Activated CD8-positive, alpha-beta T cell treated with anti-CD3 and anti-CD28 coated beads, Interleukin-2, amount 10 ng/mL, durations not matched to agents 7 days and 5 days (primary cell): ENCODE data around the gene NSD2. TPM values are rescaled to one million over a fixed set of nuclear protein-coding genes. Genes with fewer than 3 reads are reported as not detected.

Experiments
- ATAC-seq: fragments of 150-1000 bp; cut with Tn5 transposase; one replicate; pipeline ENCODE4 v1.10.0; 2021; ENCODE audit warnings: moderate library complexity
- CTCF ChIA-PET: fragments of 350-600 bp; sonication (Branson Sonifier 250); formaldehyde crosslinking; loops from one replicate; lab custom pipeline; 2021; ENCODE audit warnings: antibody characterized with exemption; lab: Charles Lee
- POLR2A ChIA-PET: fragments of 350-600 bp; sonication (Branson Sonifier 250); formaldehyde crosslinking; loops from one replicate; lab custom pipeline; 2021; ENCODE audit warnings: antibody characterized with exemption; lab: Charles Lee
- DNase-seq: peaks from one replicate; pipeline ENCODE4 v3.0.0-alpha.2; 2020
- H3K27ac Mint-ChIP-seq: one replicate; pipeline ENCODE4 v1.8.0; 2021; ENCODE audit warnings: mild to moderate bottlenecking, mixed read lengths
- H3K27me3 Mint-ChIP-seq: one replicate; pipeline ENCODE4 v1.8.0; 2021; ENCODE audit warnings: low read depth, mixed read lengths
- H3K36me3 Mint-ChIP-seq: one replicate; pipeline ENCODE4 v1.8.0; 2021; ENCODE audit warnings: low read depth, mixed read lengths
- H3K4me1 Mint-ChIP-seq: one replicate; pipeline ENCODE4 v1.8.0; 2021; ENCODE audit warnings: low read depth, mixed read lengths
- H3K4me3 Mint-ChIP-seq: one replicate; pipeline ENCODE4 v1.8.0; 2021; ENCODE audit warnings: mild to moderate bottlenecking, mixed read lengths
- H3K9me3 Mint-ChIP-seq: one replicate; pipeline ENCODE4 v1.8.0; 2022; ENCODE audit warnings: mixed read lengths; ENCODE audit not compliant: insufficient read depth
- total RNA-seq, 2 experiments: library from RNA; stranded (reverse); gene quantifications; one replicate each; pipeline ENCODE4 v1.2.3, GENCODE V29; 2021

NSD2 gene
- total RNA-seq, 2 experiments from 2014 or later = 287 to 290 TPM

DNA sequence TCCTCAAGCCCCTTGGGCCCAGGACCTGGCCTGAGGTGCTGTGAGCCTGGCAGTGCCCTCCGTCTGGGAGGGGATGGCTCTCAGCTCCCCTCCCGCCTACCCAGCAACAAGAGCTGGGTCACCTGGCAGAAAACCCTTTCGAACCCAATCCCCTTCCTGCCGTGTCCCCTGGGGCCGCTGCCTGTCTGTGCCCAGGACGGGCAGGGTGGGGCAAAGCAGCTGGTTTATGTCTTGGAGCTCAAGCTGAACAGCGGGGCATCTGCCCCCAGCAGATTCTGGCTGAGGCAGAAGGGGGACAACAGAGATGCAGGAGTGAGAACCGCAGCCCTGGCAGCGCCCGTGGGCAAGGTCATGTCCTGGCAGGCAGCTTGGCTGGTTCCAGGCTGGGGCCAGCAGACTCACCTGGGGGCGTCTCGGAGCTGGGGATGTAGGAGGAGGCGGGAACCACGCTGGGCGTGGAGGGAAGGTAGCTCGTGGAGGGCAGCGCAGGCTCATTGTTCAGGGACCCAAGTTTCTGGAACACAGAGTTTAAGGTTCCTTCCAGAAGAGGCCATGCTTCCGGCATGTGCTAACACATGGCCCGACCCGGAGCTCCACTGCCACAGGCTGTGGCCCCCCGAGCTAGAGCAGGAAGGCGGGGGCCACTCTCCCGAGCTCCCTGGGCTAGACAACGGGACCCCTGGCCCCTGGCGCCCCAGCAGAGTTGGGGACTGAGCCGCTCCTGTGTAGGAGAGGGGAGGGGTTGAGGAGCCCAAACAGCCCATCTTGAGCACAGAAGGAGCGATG lies 113.4 kb downstream of the NSD2 start:
- no peak overlapping the region for H3K4me3 Mint-ChIP-seq
- ChIA-PET POLR2A (no interaction called here), CTCF (interaction anchor here (1.2 kb wide), 1 partner anchor 369 kb away, joined by 3 read pairs; no protein-coding TSS in a partner anchor)
- DNase-seq (no peak), ATAC-seq (no peak)
- no peaks in the 10 kb centered on the region for H3K4me1 Mint-ChIP-seq
- no peaks in the 10 kb centered on the region for H3K27me3 Mint-ChIP-seq
- no peaks in the 10 kb centered on the region for H3K9me3 Mint-ChIP-seq
- H3K36me3 Mint-ChIP-seq = peaks cover 32% of the 10 kb centered on the region
- H3K27ac Mint-ChIP-seq = no peak overlapping the region

DNA sequence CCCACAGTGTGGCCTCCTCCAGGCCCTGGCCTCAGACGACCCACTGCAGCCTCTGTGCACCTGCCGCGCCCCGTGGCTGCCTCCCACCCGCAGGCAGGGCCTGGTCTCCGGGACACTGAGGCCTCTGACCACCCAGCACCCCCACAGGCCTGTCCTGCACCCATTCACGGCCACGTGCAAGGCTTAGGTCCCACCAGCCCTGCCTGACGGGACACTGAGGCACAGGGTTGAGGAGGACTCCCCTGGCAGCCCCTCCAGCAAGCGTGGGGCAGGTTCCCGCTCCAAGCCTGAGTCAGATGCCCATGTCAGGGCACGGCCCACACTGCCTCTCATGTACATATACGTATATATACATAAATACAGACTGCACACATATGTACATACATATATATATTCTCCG lies 114.1 kb downstream of the NSD2 start:
- DNase-seq (no peak), ATAC-seq (no peak)
- Mint-ChIP-seq H3K4me1 (no peaks in the 10 kb centered on the region), H3K9me3 (no peaks in the 10 kb centered on the region), H3K4me3 (no peak overlapping the region), H3K27me3 (no peaks in the 10 kb centered on the region), H3K36me3 (peaks cover 31% of the 10 kb centered on the region), H3K27ac (no peak overlapping the region)
- CTCF ChIA-PET = interaction anchor here (1.2 kb wide), 1 partner anchor 368 kb away, joined by 3 read pairs; no protein-coding TSS in a partner anchor
- POLR2A ChIA-PET = interaction anchor here (1.4 kb wide), 1 partner anchor 9 kb away, joined by 3 read pairs; no protein-coding TSS in a partner anchor

DNA sequence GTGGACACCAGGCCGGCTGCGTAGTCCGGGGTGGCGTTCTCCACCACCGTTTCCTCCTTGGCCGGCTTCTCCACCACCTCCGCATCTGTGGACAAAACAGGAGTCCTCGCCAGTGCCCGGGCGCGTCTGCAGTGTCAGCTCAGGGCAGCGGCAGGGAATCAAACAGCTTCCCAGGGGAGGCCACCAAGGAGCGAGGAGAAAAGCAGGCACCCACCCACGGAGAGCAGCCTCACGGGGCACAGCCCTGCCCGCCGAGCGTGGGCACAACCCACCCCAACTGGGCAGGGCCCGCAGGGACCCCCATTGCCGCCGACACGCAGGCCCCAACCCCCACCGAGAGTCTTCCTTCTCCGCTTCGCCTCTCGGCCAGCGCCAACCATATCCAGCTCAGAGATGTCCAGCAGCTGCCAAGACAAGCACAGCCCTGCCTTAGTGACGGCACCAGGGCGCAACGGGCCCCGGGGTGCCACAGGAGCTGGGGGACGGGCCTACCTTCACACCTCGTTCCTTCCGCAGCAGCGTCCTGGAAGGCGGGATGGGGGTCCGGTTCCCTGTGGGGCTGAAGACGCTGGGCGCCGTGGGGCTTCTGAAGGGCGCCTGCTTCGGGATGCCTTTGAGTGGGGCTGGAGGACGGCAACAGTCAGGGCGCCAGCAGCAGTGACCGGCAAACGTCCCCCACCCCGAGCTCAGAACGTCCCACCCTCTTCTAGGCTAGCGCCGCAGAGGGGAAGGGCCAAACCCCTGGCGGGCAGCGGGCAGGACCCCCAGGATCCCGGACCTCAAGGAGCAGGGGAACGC lies 114.8 kb downstream of the NSD2 start:
- ChIA-PET POLR2A (interaction anchor here (1.4 kb wide), 1 partner anchor 10 kb away, joined by 3 read pairs; no protein-coding TSS in a partner anchor), CTCF (no interaction called here)
- H3K4me1 Mint-ChIP-seq = no peaks in the 10 kb centered on the region
- no peak overlapping the region for H3K27ac Mint-ChIP-seq
- peaks cover 27% of the 10 kb centered on the region for H3K36me3 Mint-ChIP-seq
- no peak for ATAC-seq
- DNase-seq = no peak
- H3K27me3 Mint-ChIP-seq = no peaks in the 10 kb centered on the region
- H3K9me3 Mint-ChIP-seq = no peaks in the 10 kb centered on the region
- no peak overlapping the region for H3K4me3 Mint-ChIP-seq

DNA sequence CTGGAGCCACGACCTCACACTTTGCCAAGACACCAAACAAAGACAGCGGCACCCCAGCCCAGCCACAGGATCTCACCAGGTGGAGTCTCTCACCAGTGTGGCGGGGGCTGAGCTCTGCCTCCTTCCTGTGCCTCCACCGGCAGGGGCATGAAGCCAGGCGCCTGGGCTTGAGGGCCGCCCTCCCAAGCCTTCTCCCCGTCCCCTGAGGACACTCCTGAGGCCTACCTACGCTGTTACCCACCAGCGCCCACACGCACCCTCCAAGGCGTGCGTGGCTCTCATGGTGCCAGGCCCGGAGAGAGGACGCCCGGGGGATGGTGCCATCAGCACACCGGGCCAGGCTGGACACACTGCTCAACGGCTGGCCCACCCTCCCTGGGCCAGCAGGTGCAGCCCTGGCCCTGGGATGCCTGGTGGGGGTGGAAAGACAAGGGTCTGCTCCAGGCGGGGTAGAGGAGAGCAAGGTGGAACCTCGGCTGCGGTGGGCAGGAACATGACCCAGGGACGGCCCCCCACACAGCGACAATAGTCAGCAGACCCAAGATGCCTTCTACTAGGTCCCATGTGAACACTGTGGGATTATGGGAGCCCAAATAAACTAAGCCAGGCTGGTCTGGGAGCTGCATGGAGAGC lies 115.5 kb downstream of the NSD2 start:
- H3K9me3 Mint-ChIP-seq = no peaks in the 10 kb centered on the region
- H3K4me1 Mint-ChIP-seq = no peaks in the 10 kb centered on the region
- no peak for DNase-seq
- CTCF ChIA-PET = no interaction called here
- peaks cover 21% of the 10 kb centered on the region for H3K36me3 Mint-ChIP-seq
- no peak overlapping the region for H3K4me3 Mint-ChIP-seq
- POLR2A ChIA-PET = interaction anchor here (1.4 kb wide), 1 partner anchor 11 kb away, joined by 3 read pairs; no protein-coding TSS in a partner anchor
- ATAC-seq = no peak
- H3K27ac Mint-ChIP-seq = no peak overlapping the region
- no peaks in the 10 kb centered on the region for H3K27me3 Mint-ChIP-seq

DNA sequence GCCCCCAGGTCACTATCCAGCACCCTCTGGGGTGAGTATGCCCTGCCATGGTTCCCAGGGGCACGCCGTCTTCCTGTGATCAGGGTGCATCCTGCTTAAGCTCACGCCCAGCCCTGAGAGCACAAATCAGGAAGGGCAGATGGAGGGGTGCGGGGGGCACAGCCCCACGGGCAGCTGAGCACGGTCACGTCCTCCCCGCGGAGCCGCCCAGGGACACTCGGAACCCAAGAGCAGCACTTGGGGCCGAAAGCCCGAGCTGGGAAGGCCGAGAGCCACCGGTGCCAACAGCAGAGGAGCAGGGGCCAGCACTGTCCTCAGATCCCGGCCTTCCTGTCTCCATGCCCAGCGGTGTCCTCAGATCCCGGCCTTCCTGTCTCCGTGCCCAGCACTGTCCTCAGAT lies 116.1 kb downstream of the NSD2 start:
- DNase-seq = no peak
- ATAC-seq = no peak
- ChIA-PET POLR2A (no interaction called here), CTCF (no interaction called here)
- no peaks in the 10 kb centered on the region for H3K4me1 Mint-ChIP-seq
- no peaks in the 10 kb centered on the region for H3K9me3 Mint-ChIP-seq
- H3K27me3 Mint-ChIP-seq = no peaks in the 10 kb centered on the region
- H3K36me3 Mint-ChIP-seq = peaks cover 17% of the 10 kb centered on the region
- H3K4me3 Mint-ChIP-seq = no peak overlapping the region
- no peak overlapping the region for H3K27ac Mint-ChIP-seq

DNA sequence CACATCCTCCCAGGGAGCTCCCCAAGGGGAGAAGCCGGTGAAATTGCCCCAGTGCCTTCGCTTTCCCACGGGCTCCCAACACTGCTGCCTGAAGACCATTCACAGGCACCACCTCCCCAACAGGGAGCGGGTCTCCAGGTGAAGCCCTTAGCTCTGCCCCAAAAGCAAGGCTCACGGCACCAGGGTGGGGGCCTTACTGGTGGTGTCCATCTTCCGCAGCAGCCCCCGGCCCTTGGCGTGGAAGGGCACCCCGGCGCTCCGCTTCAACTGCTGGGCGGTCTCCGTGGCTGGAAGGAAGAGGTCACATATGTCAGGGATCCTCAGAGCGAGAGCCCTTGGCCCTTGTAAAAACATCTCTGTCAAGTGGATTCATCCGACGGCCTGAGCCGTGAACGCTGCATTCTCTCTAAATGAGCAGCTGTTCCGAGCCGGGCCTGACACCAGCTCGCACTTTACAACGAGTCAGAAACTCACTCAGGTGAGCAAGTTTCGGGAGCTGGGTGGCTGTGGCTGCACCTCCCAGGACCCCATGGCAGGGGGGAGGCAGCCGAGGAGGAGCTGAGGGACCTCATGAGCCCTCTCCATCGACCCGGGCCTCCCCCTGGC lies 116.6 kb downstream of the NSD2 start:
- ATAC-seq (no peak), DNase-seq (no peak)
- Mint-ChIP-seq H3K4me1 (no peaks in the 10 kb centered on the region), H3K4me3 (no peak overlapping the region), H3K27me3 (no peaks in the 10 kb centered on the region), H3K27ac (peak overlapping the region; percentile 30), H3K9me3 (no peaks in the 10 kb centered on the region), H3K36me3 (peaks cover 12% of the 10 kb centered on the region)
- ChIA-PET POLR2A (interaction anchor here (0.7 kb wide), 1 partner anchor 17 kb away, joined by 3 read pairs; no protein-coding TSS in a partner anchor), CTCF (no interaction called here)

DNA sequence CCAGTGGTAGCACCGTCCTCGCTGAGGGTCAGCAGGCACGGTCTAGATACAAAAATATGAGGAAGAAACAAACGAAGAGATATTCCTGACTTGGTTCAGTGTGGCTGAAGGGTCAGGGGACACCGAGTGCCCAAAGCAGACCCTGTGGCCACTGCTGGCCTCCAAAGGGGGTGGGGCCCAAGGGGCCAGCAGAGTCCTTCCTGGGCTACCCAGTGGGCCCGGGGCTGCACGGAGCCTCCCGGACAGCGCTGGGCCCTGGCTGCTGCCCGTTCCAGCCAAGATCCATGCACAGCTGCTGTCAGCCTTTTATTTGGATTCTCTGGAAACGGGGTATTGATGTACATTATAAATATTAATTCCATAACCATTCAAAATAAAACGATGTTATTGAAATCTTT lies 117.1 kb downstream of the NSD2 start:
- H3K27ac Mint-ChIP-seq = peak overlapping the region; percentile 30
- H3K27me3 Mint-ChIP-seq = no peaks in the 10 kb centered on the region
- no peak overlapping the region for H3K4me3 Mint-ChIP-seq
- no peaks in the 10 kb centered on the region for H3K9me3 Mint-ChIP-seq
- DNase-seq (no peak), ATAC-seq (no peak)
- POLR2A ChIA-PET = interaction anchor here (0.7 kb wide), 1 partner anchor 17 kb away, joined by 3 read pairs; no protein-coding TSS in a partner anchor
- no peaks in the 10 kb centered on the region for H3K4me1 Mint-ChIP-seq
- H3K36me3 Mint-ChIP-seq = peaks cover 11% of the 10 kb centered on the region
- CTCF ChIA-PET = no interaction called here

DNA sequence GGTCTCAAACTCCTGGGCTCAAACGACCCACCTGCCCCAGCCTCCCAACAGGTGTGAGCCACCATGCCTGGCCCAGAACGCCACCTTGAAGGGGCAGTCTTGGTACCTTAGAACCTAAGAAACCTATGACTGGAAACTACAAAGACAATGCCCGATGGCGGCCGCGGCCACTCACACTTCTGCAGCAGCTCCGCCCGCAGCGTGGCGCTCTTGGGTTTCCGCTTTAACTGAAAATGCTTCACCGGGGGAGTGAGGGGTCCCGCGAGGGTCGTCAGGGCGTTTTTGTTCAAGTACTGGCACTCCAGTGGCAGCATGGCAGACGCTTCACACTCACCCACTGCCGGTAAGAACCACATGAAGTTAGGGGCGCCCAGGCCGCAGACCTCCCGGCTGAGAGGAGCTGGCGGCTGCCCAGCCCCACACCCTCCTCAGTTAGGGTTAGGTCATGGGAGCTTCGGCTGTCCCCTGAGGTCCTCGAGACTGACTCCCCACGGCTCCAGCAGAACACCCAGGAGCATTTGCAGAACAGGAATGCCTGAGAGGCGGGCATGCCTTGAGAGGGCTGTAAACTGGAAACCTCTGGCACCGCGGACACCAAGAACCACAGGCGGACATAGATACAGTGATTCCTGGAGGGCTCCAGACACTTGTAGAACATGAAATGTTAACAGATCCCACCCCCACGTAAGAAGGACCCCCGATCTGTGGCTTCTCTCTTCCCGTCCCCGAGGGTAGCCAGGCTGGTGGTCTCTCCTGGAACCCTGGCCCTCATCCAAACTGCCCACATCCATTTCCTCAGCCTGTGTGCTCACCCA lies 118.5 kb downstream of the NSD2 start:
- H3K4me3 Mint-ChIP-seq = no peak overlapping the region
- no peak for DNase-seq
- H3K9me3 Mint-ChIP-seq = no peaks in the 10 kb centered on the region
- CTCF ChIA-PET = no interaction called here
- H3K27me3 Mint-ChIP-seq = no peaks in the 10 kb centered on the region
- no peak for ATAC-seq
- POLR2A ChIA-PET = no interaction called here
- peaks cover 8% of the 10 kb centered on the region for H3K36me3 Mint-ChIP-seq
- H3K27ac Mint-ChIP-seq = no peak overlapping the region
- no peaks in the 10 kb centered on the region for H3K4me1 Mint-ChIP-seq

DNA sequence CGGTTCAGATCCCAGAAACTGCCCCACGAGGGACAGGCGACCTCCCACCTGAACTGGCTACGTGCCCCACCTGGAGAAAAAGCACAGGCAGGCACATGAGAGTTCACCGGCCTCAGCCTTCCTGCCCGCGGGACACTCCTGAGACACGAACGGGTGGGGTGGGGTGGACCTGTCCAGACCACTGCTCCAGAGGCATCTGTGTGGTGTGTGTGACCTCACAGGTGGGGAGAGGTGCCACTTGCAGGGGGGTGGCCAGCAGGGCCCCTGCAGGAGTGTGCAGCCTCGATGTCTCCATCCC lies 119.1 kb downstream of the NSD2 start:
- POLR2A ChIA-PET = no interaction called here
- Mint-ChIP-seq H3K27me3 (no peaks in the 10 kb centered on the region), H3K27ac (no peak overlapping the region), H3K4me1 (no peaks in the 10 kb centered on the region), H3K36me3 (peaks cover 11% of the 10 kb centered on the region), H3K4me3 (no peak overlapping the region), H3K9me3 (no peaks in the 10 kb centered on the region)
- CTCF ChIA-PET = no interaction called here
- DNase-seq = no peak
- no peak for ATAC-seq

DNA sequence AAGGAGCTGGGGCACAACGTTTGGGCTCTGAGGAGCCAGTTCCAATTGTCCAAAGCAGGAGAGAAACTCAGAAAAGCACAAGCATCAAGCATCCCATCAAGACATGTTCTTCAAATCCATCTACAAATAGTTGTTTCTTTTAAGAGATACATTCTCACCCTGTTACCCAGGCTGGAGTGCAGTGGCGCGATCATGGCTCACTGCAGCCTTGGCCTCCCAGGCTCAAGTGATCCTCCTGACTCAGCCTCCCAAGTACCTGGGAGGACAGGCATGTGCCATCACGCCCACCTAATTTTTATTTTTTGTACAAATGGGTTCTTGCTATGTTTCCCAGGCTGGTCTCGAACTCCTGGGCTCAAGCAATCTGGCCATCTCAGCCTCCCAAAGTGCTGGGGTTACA lies 119.5 kb downstream of the NSD2 start:
- DNase-seq (no peak), ATAC-seq (no peak)
- no peak overlapping the region for H3K27ac Mint-ChIP-seq
- ChIA-PET CTCF (no interaction called here), POLR2A (no interaction called here)
- H3K36me3 Mint-ChIP-seq = peaks cover 14% of the 10 kb centered on the region
- no peaks in the 10 kb centered on the region for H3K4me1 Mint-ChIP-seq
- H3K27me3 Mint-ChIP-seq = no peaks in the 10 kb centered on the region
- H3K4me3 Mint-ChIP-seq = no peak overlapping the region
- H3K9me3 Mint-ChIP-seq = no peaks in the 10 kb centered on the region

DNA sequence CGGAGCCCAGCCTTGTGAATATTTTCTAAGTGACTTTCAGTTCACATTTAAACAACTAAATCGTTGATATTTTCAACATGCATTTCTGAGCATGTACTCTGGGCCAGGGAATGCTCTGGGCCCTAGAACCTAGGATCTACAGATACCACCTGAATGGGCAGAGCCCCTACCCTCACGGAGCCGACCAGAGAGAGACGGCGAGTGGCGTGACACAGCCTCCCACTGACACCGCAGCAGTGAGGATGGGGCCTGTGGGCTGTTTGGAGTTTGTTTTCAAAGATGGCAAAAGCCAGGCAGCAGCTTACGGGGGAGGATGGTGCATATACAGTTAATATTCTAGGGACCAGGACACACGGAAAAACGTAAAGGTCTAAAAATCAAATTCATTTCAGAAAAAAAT lies 119.9 kb downstream of the NSD2 start:
- no peak for DNase-seq
- CTCF ChIA-PET = no interaction called here
- Mint-ChIP-seq H3K27me3 (no peaks in the 10 kb centered on the region), H3K27ac (no peak overlapping the region), H3K4me3 (no peak overlapping the region), H3K36me3 (peaks cover 18% of the 10 kb centered on the region), H3K9me3 (peaks cover 4% of the 10 kb centered on the region), H3K4me1 (no peaks in the 10 kb centered on the region)
- POLR2A ChIA-PET = no interaction called here
- ATAC-seq = no peak
